ENCODE measurements around the gene C20orf202. TPM values are rescaled to one million over a fixed set of nuclear protein-coding genes. Genes with fewer than 3 reads are reported as not detected.
A peak's percentile ranks its signal among the peaks of the same experiment; 100 is the strongest.

Gene C20orf202
- total and polyA plus RNA-seq, 9 of the 15 experiments (the other 6 are each of a cell fraction or from before 2014, with no cell fraction given) = 0.03 to 0.24 (median 0.15) TPM; not detected in 4

DNA sequence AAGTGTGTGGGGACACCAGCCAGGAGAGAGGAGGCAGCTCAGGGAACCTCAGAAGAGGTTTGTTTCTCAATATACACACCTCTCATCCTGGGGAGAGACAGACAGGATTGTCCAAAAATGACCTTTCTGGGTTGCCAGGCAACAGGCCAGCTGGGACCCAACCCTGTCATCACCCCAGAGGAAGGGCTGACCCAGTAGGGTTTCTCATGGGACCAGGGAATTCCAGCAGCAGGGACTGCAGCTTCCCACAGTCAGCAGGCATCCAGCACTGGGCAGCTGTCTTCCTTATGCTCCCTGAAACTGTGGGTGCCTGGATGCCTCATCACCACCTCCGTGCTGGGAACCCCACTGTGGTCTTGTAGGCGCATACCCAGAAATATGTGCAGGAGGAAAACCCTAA, 1.3 kb downstream of the C20orf202 start:
- Histone ChIP-seq H4K20me1 (replicated peaks; ENCODE audit: control insufficient read depth, insufficient read depth, low read length) (no peaks in the 10 kb centered on the region), H3K4me2 (ENCODE audit: insufficient read depth, low read length) (no peak overlapping the region), H3K36me3 (ENCODE audit: control insufficient read depth, insufficient read depth, low read length) (no peaks in the 10 kb centered on the region), H3K4me1 (replicated peaks in 1 of 2; ENCODE audit: control insufficient read depth in 2 of 2, insufficient read depth in 2 of 2, low read length in 2 of 2) (peaks cover 4 to 5% of the 10 kb centered on the region in 2 experiments; a peak in 3 of 5 replicates), H3K4me3 (no peak overlapping the region), H3K9me3 (replicated peaks; ENCODE audit: control insufficient read depth, insufficient read depth, low read depth, low read length) (no peaks in the 10 kb centered on the region), H2AFZ (ENCODE audit: low read depth, low read length) (no peak overlapping the region), H3K9me1 (ENCODE audit: control insufficient read depth, insufficient read depth, low read length) (no peaks in the 10 kb centered on the region), H3K79me2 (ENCODE audit: control insufficient read depth, insufficient read depth, low read length) (no peaks in the 10 kb centered on the region), H3K27ac (ENCODE audit: extremely low read depth, low read depth, low read length) (no peak overlapping the region), H3K27me3 (ENCODE audit: control insufficient read depth in 2 of 2, insufficient read depth in 2 of 2, low read length in 2 of 2) (no peaks in the 10 kb centered on the region), H3K9ac (ENCODE audit: insufficient read depth in 1 of 2, low read depth in 2 of 2, low read length in 2 of 2) (no peak overlapping the region)
- ChIA-PET CTCF (ENCODE audit: low intra/inter-chr PET ratio) (no interaction called here), POLR2A (interaction anchor here (0.6 kb wide), 1 partner anchor 8 kb away, joined by 3 read pairs; no protein-coding TSS in a partner anchor)
- ATAC-seq (no peak), DNase-seq (ENCODE audit: extremely low read depth in 1 of 4, low spot score in 3 of 4) (no peak), FAIRE-seq (no peak)
- in situ Hi-C loops (cut with MboI) (no loop called here), intact Hi-C loops (cut with micrococcal nuclease) (no loop called here)
- no TSS peak for BruUV-seq (replicated peaks)
- TF ChIP-seq, protein P1, sequence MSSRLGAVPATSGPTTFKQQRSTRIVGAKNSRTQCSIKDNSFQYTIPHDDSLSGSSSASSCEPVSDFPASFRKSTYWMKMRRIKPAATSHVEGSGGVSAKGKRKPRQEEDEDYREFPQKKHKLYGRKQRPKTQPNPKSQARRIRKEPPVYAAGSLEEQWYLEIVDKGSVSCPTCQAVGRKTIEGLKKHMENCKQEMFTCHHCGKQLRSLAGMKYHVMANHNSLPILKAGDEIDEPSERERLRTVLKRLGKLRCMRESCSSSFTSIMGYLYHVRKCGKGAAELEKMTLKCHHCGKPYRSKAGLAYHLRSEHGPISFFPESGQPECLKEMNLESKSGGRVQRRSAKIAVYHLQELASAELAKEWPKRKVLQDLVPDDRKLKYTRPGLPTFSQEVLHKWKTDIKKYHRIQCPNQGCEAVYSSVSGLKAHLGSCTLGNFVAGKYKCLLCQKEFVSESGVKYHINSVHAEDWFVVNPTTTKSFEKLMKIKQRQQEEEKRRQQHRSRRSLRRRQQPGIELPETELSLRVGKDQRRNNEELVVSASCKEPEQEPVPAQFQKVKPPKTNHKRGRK (tag; IDR thresholded peaks at IDR 0.05) = no peak
- TF ChIP-seq RFX1 (IDR thresholded peaks at IDR 0.05) = peak; percentile 62
- TF ChIP-seq TFAP4 (CRISPR knock-in tag; IDR thresholded peaks at IDR 0.05; ENCODE audit: borderline replicate concordance) = peak; percentile 52; the same call in 1 of the 2 replicates
- 100% methylated on average over 1 of the region's 2 CpGs for WGBS (ENCODE audit: insufficient coverage, low coverage, missing lambda C conversion rate)
